OCI-LY7 (cell line): ENCODE measurements around the gene SMTNL1. TPM values are rescaled to one million over a fixed set of nuclear protein-coding genes. Genes with fewer than 3 reads are reported as not detected.

Experiments
- Bru-seq: library from RNA; stranded (reverse); fragments of 400-500 nt; gene quantifications from one replicate; lab custom pipeline; 2021; lab: Mats Ljungman, UMichigan
- BruChase-seq, 2 experiments: library from RNA; stranded (reverse); fragments of 400-500 nt; gene quantifications; one replicate each; lab custom pipeline; 2021; lab: Mats Ljungman, UMichigan
- BruUV-seq: library from RNA; stranded (reverse); fragments of 400-500 nt; replicated peaks from 2 replicates; lab custom pipeline; 2021; lab: Mats Ljungman, UMichigan
- CTCF ChIA-PET: fragments of 300-600 bp; sonication (Branson Sonifier 250); formaldehyde crosslinking; loops from one replicate; lab custom pipeline; 2022; ENCODE audit warnings: antibody characterized with exemption; ENCODE audit not compliant: unreplicated experiment; lab: Charles Lee
- POLR2A ChIA-PET: fragments of 300-600 bp; sonication (Branson Sonifier 250); formaldehyde crosslinking; loops from one replicate; lab custom pipeline; 2022; ENCODE audit warnings: antibody characterized with exemption; lab: Charles Lee
- DNase-seq: peaks from one replicate; pipeline ENCODE4 v3.0.0-alpha.2; 2015; ENCODE audit warnings: low spot score
- H2AFZ ChIP-seq: fragments of 200-600 bp; sonication (generic), shearing (Covaris generic); 2 replicates; pipeline ENCODE4 v1.6.1; 2014; ENCODE audit warnings: mild to moderate bottlenecking, antibody characterized with exemption, low read length, moderate library complexity
- H3K27ac ChIP-seq: fragments of 200-600 bp; sonication (generic); 2 replicates; pipeline ENCODE4 v1.5.1; 2014; ENCODE audit warnings: mixed run types, low read depth, mild to moderate bottlenecking, moderate library complexity, low read length, inconsistent platforms; ENCODE audit not compliant: poor library complexity, severe bottlenecking
- H3K36me3 ChIP-seq: fragments of 200-600 bp; sonication (generic); 2 replicates; pipeline ENCODE4 v1.6.1; 2014; ENCODE audit warnings: mild to moderate bottlenecking, antibody characterized with exemption, low read length, moderate library complexity, mixed read lengths; ENCODE audit not compliant: insufficient read depth
- H3K4me1 ChIP-seq: fragments of 200-600 bp; sonication (generic); 2 replicates; pipeline ENCODE4 v1.5.1; 2014; ENCODE audit warnings: mild to moderate bottlenecking, low read length; ENCODE audit not compliant: insufficient read depth, poor library complexity, severe bottlenecking
- H3K4me2 ChIP-seq: fragments of 200-600 bp; sonication (generic); 2 replicates; pipeline ENCODE4 v1.6.1; 2014; ENCODE audit warnings: mild to moderate bottlenecking, low read length
- H3K4me3 ChIP-seq: fragments of 200-600 bp; sonication (generic); 2 replicates; pipeline ENCODE4 v1.5.1; 2014; ENCODE audit warnings: mild to moderate bottlenecking, low read depth, low read length; ENCODE audit not compliant: poor library complexity, severe bottlenecking
- H3K79me2 ChIP-seq: fragments of 200-600 bp; sonication (generic); 2 replicates; pipeline ENCODE4 v1.6.1; 2016; ENCODE audit warnings: low read depth, mild to moderate bottlenecking, low read length, moderate library complexity, mixed read lengths; ENCODE audit not compliant: insufficient read depth
- H3K9me2 ChIP-seq: fragments of 200-600 bp; sonication (generic); 2 replicates; pipeline ENCODE4 v1.6.1; 2016; ENCODE audit warnings: mild to moderate bottlenecking, low read length, mixed read lengths; ENCODE audit not compliant: insufficient read depth
- H3K9me3 ChIP-seq: fragments of 200-600 bp; sonication (generic); 2 replicates; pipeline ENCODE4 v1.6.1; 2014; ENCODE audit warnings: mild to moderate bottlenecking, mixed run types, low read length, mixed read lengths
- H4K20me1 ChIP-seq: fragments of 200-600 bp; sonication (generic); 2 replicates; pipeline ENCODE4 v1.6.1; 2014; ENCODE audit warnings: mild to moderate bottlenecking, antibody characterized with exemption, low read length, moderate library complexity, mixed read lengths; ENCODE audit not compliant: insufficient read depth
- CTCF ChIP-seq: fragments of 200-600 bp; sonication (generic); conservative IDR thresholded peaks from 2 replicates; pipeline ENCODE4 v1.5.1; 2014; ENCODE audit warnings: mild to moderate bottlenecking, antibody characterized with exemption, low read length, moderate library complexity, mixed read lengths
- EZH2phosphoT487 ChIP-seq: fragments of 200-600 bp; sonication (generic); IDR thresholded peaks from 2 replicates; pipeline ENCODE4 v1.6.1; 2018; ENCODE audit warnings: low read depth, borderline replicate concordance, mild to moderate bottlenecking, mixed run types, antibody characterized with exemption, low read length, moderate library complexity, mixed read lengths
- intact Hi-C: fragments of 100-400 bp; cut with micrococcal nuclease; formaldehyde crosslinking; loops from one replicate; pipeline ENCODE4 v1.10.0; 2022; ENCODE audit not compliant: unreplicated experiment
- long read RNA-seq: library from polyadenylated mRNA; stranded (forward); transcript quantifications from one replicate; pipeline ENCODE4 v2.0.0, GENCODE V29; 2022
- total RNA-seq, 2 experiments: library from RNA; depleted of rRNA in 1 of 2; stranded (reverse); fragments of >200 nt in 1 of 2; shearing (Covaris generic) in 1 of 2; gene quantifications; 2 replicates each; pipeline ENCODE4 v1.2.3, GENCODE V29; 2014 to 2022

SMTNL1 gene
- total RNA-seq (2014; rRNA removed; shearing (Covaris generic)) (not detected in 2 replicates), total RNA-seq (2022) (not detected in 2 replicates), Bru-seq, nascent RNA (percentile 14 among the genes with signal in this experiment), BruChase-seq, experiment 1, labeled RNA remaining after a 6-hour chase (percentile 19 among the genes with signal in this experiment), BruChase-seq, experiment 2, labeled RNA remaining after a 2-hour chase (not detected)
- long read RNA-seq, result 0 reads

- no peaks in the 10 kb centered on the region for H3K9me2 ChIP-seq
- H2AFZ ChIP-seq, result no peak within 1 kb of the TSS
- ChIA-PET CTCF (no interaction called here), POLR2A (interaction anchor here (1.5 kb wide), 1 partner anchor 30 kb away, joined by 3 read pairs; the partner anchor contains the start of gene UBE2L6)
- no peak within 1 kb of the TSS for H3K4me2 ChIP-seq
- H3K27ac ChIP-seq, result no peak within 1 kb of the TSS
- no peak for DNase-seq
- no peaks in the 10 kb centered on the region for H3K36me3 ChIP-seq
- H3K9me3 ChIP-seq, result no peaks in the 10 kb centered on the region
- TF ChIP-seq CTCF (no peak), EZH2phosphoT487 (no peak)
- H3K79me2 ChIP-seq, result no peaks in the 10 kb centered on the region
- H3K4me3 ChIP-seq, result no peak within 1 kb of the TSS
- no peaks in the 10 kb centered on the region for H3K4me1 ChIP-seq
- no peaks in the 10 kb centered on the region for H4K20me1 ChIP-seq
- intact Hi-C loops, result no loop called here
- no TSS peak for BruUV-seq
These were observed at the start of gene SMTNL1 for GRCh38 chr11:57536947-57537619. SMTNL1 (plus strand) TSS chr11:57537595; CDS start chr11:57542643, 5,048 bp downstream.

- H3K4me2 ChIP-seq, result no peak overlapping the region
- peaks cover 86% of the 10 kb centered on the region for H3K36me3 ChIP-seq
- intact Hi-C loops, result no loop called here
- CTCF ChIA-PET, result interaction anchor here (1.1 kb wide), 1 partner anchor 40 kb away, joined by 4 read pairs; no protein-coding TSS in a partner anchor
- no peaks in the 10 kb centered on the region for H3K9me3 ChIP-seq
- POLR2A ChIA-PET, result interaction anchor here (1.0 kb wide), 1 partner anchor 21 kb away, joined by 3 read pairs; no protein-coding TSS in a partner anchor
- no TSS peak for BruUV-seq
- no peak for TF ChIP-seq EZH2phosphoT487
- no peak for TF ChIP-seq CTCF
- H3K27ac ChIP-seq, result no peak overlapping the region
- no peaks in the 10 kb centered on the region for H4K20me1 ChIP-seq
- no peak overlapping the region for H2AFZ ChIP-seq
- H3K79me2 ChIP-seq, result no peaks in the 10 kb centered on the region
- no peak overlapping the region for H3K4me3 ChIP-seq
- no peak for DNase-seq
- H3K9me2 ChIP-seq, result no peaks in the 10 kb centered on the region
- peaks cover 35% of the 10 kb centered on the region for H3K4me1 ChIP-seq
These were observed 49.3 kb upstream of the SMTNL1 start for GRCh38 chr11:57487920-57488659.
